ENCODE results near the gene AZU1.

The AZU1 gene

GRCh38 chr19:805166-805551 is 22.5 kb upstream of the AZU1 start:
- Histone ChIP-seq H3K4me3 (ENCODE audit: low read depth, low read length) (no peak overlapping the region), H3K27me3 (ENCODE audit: control insufficient read depth, insufficient read depth, low read length) (no peaks in the 10 kb centered on the region), H3K9ac (no peak overlapping the region), H2AFZ (no peak overlapping the region), H3K9me3 (ENCODE audit: control insufficient read depth, low read length) (no peaks in the 10 kb centered on the region), H3K27ac (no peak overlapping the region), H3K36me3 (ENCODE audit: control insufficient read depth, insufficient read depth, low read length) (no peaks in the 10 kb centered on the region), H3K4me1 (peaks cover 30% of the 10 kb centered on the region), H3K4me2 (ENCODE audit: low read length) (no peak overlapping the region), H3K79me2 (peaks cover 71% of the 10 kb centered on the region)
- TF ChIP-seq, protein P1, sequence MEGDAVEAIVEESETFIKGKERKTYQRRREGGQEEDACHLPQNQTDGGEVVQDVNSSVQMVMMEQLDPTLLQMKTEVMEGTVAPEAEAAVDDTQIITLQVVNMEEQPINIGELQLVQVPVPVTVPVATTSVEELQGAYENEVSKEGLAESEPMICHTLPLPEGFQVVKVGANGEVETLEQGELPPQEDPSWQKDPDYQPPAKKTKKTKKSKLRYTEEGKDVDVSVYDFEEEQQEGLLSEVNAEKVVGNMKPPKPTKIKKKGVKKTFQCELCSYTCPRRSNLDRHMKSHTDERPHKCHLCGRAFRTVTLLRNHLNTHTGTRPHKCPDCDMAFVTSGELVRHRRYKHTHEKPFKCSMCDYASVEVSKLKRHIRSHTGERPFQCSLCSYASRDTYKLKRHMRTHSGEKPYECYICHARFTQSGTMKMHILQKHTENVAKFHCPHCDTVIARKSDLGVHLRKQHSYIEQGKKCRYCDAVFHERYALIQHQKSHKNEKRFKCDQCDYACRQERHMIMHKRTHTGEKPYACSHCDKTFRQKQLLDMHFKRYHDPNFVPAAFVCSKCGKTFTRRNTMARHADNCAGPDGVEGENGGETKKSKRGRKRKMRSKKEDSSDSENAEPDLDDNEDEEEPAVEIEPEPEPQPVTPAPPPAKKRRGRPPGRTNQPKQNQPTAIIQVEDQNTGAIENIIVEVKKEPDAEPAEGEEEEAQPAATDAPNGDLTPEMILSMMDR (IDR thresholded peaks at IDR 0.05), result no peak

DNA sequence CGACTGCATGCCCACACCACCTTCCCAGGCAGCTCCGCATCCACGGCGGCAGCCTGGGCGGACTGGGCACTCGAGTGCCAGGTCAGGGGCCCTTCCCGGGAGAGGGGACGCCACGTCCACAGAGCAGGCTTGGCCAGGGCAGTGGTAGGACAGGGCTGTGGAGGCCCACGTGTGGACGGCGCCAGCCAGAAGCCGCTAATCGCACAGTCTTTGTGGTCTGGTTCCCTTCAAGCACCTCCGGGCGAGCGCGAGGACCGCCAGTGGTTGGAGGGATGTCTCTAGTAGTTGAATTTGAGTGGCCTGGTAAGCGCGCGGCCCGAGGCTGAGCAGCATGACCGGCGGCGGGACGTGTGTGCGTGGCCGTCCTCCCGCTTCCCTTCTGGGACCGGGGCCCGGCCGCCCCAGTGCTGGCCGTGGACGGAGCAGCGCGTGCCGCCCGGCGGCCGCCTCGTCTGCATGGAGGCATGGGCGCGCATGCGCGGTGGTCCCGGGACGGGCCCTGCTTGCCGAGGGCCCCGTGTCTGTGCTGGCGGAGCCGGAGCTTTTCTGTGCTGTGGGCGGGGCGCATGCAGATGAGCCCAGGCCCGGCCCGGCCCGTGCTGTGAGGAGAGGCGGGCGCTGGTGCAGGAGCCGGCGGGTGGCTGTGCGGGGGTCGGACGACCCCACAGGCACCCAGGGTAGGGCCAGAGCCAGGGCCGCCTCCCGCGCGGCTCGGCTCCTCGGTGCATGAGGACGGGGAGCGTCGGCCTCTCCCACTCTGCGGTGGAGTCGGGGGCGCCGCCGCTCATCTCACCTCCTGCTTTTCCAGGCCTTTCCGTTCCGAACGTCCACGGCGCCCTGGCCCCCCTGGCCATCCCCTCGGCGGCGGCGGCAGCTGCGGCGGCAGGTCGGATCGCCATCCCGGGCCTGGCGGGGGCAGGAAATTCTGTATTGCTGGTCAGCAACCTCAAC is 21.8 kb upstream of the AZU1 start:
- Histone ChIP-seq H3K4me3 (ENCODE audit: low read depth, low read length) (no peak overlapping the region), H3K4me2 (ENCODE audit: low read length) (no peak overlapping the region), H3K27ac (no peak overlapping the region), H3K4me1 (peaks cover 24% of the 10 kb centered on the region), H2AFZ (no peak overlapping the region), H3K79me2 (peaks cover 68% of the 10 kb centered on the region), H3K27me3 (ENCODE audit: control insufficient read depth, insufficient read depth, low read length) (no peaks in the 10 kb centered on the region), H3K9me3 (ENCODE audit: control insufficient read depth, low read length) (no peaks in the 10 kb centered on the region), H3K9ac (no peak overlapping the region), H3K36me3 (ENCODE audit: control insufficient read depth, insufficient read depth, low read length) (no peaks in the 10 kb centered on the region)
- TF ChIP-seq, protein P1 (IDR thresholded peaks at IDR 0.05), result no peak

- H3K79me2 ChIP-seq, result peaks cover 58% of the 10 kb centered on the region
- no peaks in the 10 kb centered on the region for H3K27me3 ChIP-seq (ENCODE audit: control insufficient read depth, insufficient read depth, low read length)
- no peaks in the 10 kb centered on the region for H3K36me3 ChIP-seq (ENCODE audit: control insufficient read depth, insufficient read depth, low read length)
- no peak overlapping the region for H2AFZ ChIP-seq
- TF ChIP-seq, protein P1 (IDR thresholded peaks at IDR 0.05), result no peak
- H3K9me3 ChIP-seq (ENCODE audit: control insufficient read depth, low read length), result no peaks in the 10 kb centered on the region
- no peak overlapping the region for H3K4me2 ChIP-seq (ENCODE audit: low read length)
- peaks cover 13% of the 10 kb centered on the region for H3K4me1 ChIP-seq
- no peak overlapping the region for H3K27ac ChIP-seq
- no peak overlapping the region for H3K9ac ChIP-seq
- no peak overlapping the region for H3K4me3 ChIP-seq (ENCODE audit: low read depth, low read length)
Measured at GRCh38 chr19:806815-807421, 20.7 kb upstream of the AZU1 start.

DNA sequence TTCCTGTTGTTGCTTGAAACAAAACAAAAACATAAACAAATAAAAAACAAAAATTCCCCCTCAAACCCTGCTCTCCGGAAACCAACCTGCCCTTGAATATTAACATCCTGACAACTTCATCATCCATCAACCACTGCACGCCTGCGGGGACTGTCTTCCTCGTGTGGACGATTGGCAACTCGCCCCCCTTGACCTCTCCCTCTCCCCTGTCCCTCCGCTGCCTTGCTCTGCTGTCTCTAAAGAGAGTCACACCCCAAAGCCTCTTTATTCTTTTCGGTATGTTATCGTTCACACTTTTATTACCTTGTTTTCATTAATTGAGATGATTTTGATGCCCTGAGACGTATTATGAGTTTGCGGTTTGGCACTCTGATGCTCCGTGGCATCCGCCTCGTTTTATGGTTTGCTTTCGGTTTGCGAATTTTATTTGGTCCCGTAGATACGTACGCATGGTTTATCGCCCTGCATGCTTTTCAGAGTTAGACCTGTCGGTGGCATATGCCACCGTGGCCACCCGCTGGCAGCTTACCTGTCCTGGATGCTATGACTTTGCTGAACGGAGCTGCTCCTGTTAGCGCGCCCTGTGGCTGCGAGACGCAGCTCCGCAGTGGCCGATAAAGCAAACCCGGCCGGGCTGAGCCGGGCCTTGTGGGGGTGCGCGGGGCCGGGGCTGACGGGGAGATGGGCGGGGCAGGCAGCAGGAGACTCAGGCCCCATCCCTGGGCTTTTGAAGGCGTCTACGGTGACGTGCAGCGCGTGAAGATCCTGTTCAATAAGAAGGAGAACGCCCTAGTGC is 19.8 kb upstream of the AZU1 start:
- no peak overlapping the region for H3K9ac ChIP-seq
- H3K4me3 ChIP-seq (ENCODE audit: low read depth, low read length), result no peak overlapping the region
- no peaks in the 10 kb centered on the region for H3K36me3 ChIP-seq (ENCODE audit: control insufficient read depth, insufficient read depth, low read length)
- H3K27me3 ChIP-seq (ENCODE audit: control insufficient read depth, insufficient read depth, low read length), result no peaks in the 10 kb centered on the region
- no peak overlapping the region for H3K4me2 ChIP-seq (ENCODE audit: low read length)
- H3K79me2 ChIP-seq, result peaks cover 49% of the 10 kb centered on the region
- H3K27ac ChIP-seq, result no peak overlapping the region
- no peak overlapping the region for H2AFZ ChIP-seq
- peaks cover 7% of the 10 kb centered on the region for H3K4me1 ChIP-seq
- TF ChIP-seq, protein P1 (IDR thresholded peaks at IDR 0.05), result no peak
- H3K9me3 ChIP-seq (ENCODE audit: control insufficient read depth, low read length), result no peaks in the 10 kb centered on the region
